Stimulated activated CD4-positive, alpha-beta T cell treated with anti-CD3 and anti-CD28 coated beads, TNF-alpha, amount 100 ng/mL, for 4 hours (primary cell): Measurements from ENCODE around the gene PHF14.
"Not testable (repeated sequence)": the region's sequence is repeated elsewhere in the genome, so short reads cannot be mapped to it uniquely, and the experiment has no call there.

Source experiments
- DNase-seq, 3 experiments: peaks; one replicate each; pipeline ENCODE4 v3.0.0-alpha.2; 2020; ENCODE audit warnings: low read depth in 3 of 3

PHF14 gene

DNA sequence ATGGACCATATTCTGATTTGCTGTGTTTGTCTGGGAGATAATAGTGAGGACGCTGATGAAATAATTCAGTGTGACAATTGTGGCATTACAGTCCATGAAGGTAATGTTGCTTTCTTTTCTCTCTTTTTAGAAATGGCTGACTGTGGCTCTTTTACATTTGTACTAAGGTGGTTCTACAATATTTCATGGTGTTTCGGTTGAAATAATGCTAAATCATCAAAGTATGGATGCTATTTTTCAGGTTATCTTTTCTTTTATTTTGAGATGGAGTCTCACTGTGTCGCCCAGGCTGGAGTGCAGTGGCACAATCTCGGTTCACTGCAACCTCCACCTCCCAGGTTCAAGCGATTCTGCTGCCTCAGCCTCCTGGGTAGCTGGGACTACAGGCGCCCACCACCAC, 17.1 kb downstream of the PHF14 start:
- not testable (repeated sequence) for DNase-seq

DNA sequence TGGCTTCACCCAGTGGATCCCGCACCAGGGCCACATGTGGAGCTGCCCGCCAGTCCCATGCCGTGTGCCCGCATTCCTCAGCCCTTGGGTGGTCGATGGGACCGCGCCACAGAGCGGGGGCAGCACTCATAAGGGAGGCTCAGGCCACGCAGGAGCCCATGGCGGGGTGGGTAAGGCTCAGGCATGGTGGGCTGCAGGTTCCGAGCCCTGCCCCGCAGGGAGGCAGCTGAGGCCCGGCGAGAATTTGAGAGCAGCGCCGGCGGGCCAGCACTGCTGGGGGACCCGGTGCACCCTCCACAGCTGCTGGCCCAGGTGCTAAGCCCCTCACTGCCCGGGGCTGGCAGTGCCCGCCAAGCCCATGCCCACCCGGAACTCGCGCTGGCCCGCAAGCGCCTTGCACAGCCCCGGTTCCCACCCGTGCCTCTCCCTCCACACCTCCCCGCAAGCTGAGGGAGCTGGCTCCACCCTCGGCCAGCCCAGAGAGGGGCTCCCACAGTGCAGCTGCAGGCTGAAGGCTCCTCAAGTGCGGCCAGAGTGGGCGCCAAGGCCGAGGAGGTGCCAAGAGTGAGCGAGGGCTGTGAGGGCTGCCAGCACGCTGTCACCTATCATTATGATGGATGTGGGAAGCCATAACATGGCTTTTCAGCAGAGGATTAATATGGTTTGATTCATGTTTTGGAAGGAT, 22.0 kb downstream of the PHF14 start:
- not testable (repeated sequence) for DNase-seq

DNA sequence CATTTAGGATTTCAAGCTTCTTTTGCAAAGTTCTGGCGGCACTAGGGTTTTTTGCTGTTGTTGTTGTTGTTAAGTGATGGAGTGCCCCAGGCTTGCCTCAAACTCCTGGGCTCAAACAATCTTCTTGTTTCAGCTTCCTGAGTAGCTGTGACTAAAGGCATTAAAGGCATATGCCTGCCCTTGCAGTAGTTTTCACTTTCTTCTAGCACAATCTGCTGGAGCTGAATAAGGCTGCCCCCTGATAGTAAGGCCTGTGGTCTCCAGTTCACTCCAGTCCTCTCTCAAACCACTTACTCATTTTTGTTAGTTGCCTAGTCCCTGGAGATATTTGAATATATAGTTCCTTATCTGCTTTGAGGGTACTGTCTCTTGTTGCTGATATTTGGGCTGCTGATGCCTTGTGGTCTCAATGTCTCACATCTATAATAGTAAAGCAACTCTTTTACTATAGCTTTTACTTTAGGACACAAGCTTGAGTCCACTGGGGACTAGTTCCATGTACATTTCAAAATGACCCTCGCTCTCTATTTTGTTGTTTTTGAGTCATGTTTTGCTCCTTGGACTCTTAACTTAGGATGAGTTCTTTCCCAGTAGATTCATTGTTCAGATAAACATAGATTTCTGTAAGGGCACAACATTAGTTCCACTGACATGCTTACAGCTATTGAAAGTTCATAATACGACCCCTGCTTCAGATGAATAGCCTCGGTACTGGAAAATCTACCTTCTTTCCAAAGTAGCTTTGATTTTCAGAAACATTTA, 25.5 kb downstream of the PHF14 start:
- no peak for DNase-seq

DNA sequence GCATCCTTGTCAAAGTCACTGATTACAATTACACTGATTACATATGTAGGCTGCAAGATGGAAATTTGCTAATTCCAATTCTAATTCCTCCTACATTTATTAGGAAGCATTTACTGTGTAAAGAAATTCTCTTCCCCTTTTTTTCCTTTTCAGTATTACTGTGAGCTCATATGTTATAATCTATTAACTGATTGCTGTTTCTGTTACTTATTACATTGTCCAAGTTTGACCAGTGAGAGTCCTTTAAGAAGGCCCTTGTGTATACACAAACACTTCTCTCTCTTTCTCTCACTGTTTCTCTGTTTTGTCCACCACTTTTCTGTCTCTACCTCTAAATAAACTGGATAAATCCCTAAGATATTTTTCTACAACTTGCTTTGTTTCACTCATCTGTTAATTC, 31.5 kb downstream of the PHF14 start:
- DNase-seq: no peak

DNA sequence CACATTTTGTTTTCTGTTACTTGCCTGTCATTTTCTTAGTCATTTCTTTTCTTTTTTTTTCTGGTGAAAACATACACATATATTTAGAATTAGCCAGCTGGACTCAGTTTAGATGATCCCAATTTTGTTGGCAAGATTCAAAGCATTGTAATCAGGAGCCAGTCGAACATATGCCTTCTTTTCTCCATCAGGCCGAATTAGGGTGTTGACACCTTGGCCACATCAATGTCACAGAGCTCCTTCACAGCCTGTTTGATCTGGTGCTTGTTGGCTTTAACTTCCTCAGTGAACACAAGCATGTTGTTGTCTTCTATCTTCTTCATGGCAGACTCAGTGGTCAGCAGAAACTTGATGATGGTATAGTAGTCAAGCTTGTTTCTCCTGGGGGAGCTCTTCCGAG, 32.6 kb downstream of the PHF14 start:
- no peak for DNase-seq

DNA sequence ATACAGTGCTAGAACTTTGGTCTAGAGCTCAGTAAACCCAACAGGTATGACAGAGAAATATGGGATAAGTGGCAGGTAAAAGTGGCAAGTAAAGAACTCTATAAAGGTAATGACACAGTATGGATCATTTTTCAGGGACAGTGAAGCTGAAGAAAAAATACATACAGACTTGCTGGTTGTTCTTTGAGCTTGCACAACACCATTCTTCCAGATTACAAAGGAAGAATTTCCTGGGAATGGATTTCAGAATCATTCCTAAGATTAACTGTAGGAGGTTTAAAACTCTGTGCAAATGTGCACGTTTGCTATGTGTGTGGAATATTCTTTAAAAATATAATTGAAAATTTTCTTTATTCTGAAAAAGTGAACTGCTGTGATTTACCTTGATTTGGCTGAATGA, 36.0 kb downstream of the PHF14 start:
- no peak for DNase-seq

DNA sequence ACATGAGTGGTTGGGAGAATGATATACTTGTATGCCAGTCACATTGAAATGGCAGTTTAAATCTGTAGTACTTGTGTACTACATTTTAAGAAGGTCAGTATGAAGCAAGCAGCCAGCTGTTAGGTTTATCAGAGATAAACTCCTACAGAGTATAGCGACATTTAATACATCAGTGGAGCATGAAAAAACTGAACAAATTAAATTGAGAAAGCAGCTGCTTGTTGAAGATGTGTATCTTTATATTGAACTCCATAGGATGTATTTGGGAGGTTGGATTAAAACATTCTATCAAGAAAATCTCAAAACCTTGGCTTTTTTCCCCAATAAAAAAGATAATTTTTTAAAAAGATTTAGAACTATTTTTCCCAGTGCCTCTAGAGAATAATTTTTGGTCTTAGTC, 47.8 kb downstream of the PHF14 start:
- DNase-seq: no peak

DNA sequence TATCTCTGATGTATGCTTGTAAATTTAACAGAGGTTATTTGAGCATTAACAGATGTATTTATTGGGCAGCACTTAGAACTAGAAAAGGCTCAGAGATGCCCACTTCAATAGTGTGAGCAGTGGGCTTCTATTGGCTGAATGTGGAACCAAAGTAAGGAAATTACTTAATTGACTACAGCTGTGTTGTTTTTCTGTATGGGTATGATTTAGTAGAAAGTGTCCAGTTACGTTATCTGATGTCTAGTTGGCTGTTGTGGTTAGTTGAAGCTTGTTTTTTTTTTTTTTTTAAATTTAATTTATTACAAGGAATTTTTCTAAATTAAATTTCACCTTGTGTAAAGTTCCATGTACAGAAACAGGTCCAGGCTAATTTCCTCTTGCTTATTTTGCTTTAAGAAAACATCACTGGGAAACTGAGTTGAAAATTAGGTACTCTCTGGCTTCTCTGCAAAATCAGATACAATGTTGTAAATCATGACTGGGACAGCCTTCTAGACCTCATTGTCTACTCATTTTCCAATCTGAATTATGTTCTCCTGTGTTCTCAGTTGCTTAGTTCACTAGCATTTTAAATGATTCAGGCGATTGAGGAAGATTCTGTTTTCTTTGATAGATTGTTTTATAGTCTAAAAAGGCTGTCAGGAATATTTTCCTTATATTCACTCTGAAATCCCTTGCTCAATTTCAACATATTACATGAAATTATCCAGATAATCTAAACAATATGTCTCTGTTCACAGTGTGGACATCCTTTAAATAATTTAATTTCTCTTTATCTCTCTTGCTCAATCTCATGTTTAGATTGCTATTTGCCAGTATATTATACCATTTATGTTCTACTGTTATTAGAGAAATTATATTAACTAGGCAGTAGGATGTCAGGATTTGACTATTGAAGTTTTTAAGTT, 53.0 kb downstream of the PHF14 start:
- DNase-seq: no peak

DNA sequence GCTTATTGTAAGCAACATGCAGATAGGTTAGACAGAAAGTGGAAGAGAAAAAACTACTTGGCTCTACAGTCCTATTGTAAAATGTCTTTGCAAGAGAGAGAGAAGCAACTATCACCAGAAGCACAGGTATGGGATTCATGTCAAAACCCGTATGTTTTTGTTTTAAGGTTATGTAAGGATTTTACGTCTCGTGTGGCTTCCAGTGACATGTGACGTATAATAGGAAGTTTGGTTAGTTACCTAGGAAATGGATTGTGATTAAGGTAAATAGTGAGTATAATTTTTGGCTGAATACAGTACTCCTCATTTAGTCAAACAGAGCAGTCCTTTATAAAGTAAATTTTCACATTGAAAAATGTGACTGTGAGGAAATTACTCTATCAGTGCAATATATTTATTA, 62.0 kb downstream of the PHF14 start:
- no peak for DNase-seq

DNA sequence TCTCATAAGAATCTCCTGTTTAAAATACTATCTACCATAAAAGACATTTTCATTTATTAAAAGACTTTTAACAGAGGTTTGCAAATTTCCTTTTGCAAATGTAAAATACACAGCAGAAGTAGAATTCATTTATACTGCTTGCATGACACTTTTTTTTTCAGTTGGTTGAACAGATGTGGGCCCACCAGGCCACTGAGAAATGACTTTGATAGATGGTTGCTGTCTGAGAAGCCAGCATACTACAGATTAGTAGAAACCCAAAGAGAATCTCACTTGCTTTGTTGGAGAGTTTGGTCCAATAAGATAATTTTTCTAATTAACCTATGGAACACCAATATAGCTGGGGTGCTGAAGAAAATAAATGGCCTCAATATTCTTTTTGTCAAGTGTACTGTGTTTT, 66.3 kb downstream of the PHF14 start:
- DNase-seq: no peak

DNA sequence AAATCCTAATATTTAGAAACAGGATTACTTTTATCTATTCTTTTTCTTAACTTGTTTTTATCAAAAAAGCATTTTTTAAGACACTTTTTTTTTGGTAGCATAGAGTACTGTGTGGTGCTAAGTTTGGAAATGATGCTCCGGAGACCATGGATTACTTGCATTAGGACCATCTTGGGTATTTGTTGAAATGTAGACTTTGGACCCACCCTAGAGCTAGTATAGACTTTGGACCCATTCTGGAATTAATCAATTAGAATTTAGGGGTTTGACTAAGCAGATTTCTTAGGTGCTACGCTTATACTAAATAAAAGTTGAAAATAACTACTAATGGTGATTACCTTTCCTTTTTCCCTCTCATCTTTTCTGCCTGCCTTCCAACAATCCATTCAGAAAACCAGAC, 80.4 kb downstream of the PHF14 start:
- no peak for DNase-seq

DNA sequence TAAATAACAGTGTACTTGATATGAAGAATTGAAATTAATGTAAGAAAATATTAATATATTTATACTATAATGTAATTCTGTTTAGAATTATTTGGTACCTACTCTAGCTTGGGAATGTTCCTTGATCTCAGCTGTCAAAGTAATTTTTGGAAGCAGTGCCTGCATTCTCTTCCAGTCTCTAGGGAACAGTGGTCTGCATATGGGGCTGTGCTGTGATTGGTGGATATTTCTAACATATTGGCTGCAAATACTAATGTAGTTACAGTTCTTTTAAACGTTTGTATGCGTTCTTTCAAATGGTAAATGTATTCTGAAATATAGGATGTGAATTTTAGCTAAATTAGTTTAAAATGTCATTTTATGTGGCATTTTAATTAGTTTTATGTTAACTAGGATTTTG, 87.2 kb downstream of the PHF14 start:
- no peak for DNase-seq

DNA sequence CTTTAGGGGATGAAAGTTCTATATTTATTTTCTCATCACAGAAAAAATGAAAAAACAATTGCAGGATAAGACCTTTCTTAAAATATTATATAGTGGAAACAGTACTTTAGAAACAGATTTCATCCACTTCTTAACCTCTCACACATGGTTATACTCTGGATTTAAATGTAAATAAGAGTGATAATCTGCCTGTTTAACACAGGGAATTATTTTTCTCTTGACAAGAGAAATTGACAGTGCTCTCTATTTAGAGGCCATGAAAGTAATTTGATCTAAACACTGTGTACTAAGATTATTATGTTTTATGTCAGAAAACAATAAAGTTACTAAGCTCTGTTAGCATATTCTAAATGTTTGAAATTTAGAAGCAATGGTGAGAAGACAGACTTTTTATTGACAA, 88.4 kb downstream of the PHF14 start:
- DNase-seq: no peak

DNA sequence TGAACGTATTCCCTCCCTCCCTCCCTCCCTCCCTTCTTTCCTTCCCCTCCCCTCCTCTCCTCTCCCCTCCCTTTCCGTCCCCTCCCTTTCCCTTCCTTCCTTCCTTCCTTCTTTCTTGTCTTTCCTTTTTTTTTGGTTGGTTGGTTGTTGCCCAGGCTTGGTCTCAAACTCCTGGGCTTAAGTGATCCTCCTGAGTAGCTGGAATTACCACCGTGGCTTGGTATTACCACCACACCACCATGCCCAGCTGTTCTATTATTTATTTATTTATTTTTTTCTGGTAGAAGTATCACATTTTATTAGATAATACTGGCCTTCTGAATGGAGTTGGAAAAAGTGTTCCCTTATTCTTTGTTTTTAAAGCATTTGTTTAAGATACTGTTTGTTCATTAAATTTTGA, 95.9 kb downstream of the PHF14 start:
- no peak for DNase-seq

DNA sequence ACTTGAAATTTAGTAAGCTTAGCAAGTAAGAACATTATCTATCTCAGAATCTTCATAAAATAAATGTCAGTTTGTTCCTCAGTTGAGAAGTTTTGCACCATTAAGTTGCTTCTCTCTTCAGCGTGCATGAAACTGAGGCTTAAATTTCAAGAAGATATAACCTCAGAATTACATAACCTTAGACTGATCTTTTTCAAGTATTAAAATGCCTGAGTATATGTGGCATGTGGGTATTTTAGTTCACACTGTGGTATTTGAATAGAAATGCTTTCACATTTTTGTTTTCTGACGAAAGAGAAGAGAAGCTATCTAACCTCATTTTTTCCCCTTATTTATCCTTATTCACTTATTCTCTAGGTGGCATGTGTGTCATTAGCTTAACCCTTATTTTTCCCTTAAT, 104.1 kb downstream of the PHF14 start:
- no peak for DNase-seq

DNA sequence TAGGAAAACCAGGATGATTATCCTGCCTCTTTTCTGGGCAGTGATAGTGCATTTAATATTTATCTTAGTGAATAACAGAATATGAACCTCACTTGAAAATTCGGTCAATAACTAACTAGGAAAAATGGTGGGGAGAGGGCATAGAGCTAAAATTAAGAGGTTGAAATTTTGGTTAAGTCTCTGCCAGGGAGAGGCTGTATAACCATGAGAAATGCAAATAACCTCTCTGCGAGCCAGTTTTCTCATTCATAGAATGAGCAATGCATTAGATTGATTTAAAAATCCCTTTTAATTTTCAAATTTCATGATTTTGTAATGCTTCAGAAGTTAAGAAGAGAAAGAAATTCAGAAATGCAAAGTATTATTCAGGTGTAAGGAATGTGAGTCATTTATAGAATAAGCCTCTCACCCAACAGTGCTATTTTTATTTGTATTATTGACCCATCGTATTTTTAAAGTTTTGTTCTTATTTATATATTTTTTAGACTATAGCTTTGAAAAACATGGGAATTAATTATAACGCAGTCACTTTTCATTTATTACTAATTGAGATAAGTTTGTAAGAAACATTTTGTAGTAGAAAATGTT, 104.7 kb downstream of the PHF14 start:
- no peak for DNase-seq

DNA sequence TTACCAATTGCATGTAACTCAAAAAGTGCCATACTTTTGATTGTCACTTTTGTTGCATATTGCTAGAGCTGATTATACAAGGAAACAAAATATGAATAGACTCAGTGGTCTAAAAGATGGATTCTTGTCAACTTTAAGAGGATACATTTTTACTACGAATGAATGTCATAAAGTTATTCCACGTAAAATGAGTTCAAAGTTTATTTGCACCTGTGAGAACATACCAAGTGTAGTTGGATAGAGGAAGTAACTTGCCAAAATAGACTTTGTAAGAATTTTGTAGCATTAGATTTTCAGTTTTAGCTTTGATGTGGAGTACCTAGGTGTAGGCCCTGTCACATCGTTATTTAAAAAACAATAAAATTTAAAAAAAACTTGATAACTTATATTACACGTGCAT, 106.2 kb downstream of the PHF14 start:
- DNase-seq: no peak

DNA sequence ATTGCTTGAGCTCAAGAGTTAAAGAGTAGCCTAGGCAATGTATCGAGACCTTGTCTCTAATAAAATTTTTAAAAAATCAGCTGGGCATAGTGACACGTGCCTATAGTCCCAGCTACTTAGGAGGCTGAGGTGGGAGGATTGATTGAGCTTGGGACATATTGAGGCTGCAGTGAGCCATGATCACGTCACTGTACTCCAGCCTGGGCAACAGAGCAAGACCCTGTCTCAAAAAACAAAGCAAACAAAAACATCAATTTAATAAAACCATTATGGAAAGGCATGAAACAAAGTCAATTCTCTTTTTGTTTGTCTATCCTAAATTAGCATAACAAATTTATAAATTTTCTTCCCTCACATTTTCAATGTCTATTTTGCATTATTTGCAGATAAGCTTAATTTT, 108.4 kb downstream of the PHF14 start:
- no peak for DNase-seq

DNA sequence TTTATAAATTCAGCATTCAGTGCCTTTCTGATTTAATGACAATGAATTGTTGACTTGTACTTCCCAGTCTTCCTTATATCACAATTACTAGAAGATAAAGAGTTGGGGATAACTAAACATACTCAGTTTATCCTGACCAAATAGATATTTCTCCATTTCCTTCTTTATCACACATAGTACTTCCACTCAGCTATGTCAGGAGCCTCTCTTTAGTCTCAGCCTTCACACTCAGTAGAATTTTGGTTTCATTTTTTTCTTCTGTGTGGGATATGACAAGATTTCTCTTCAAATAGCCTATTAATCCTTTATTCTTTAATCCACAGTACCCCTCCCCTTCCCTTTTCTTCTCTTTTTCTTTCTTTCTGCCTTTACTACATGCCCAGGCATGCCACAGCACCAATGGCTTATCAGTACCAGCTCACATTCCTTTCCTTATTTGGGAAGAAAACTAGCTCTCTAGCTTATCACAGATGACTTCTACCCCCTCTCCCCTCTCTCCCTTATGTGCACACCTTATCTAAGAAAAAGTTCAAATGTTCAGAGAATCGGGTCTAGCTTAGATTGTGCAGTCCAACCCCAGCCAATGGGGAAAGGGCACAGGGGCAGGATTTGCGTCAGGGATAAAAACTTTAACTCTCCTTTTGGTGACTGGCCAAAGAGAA, 109.0 kb downstream of the PHF14 start:
- DNase-seq: no peak

DNA sequence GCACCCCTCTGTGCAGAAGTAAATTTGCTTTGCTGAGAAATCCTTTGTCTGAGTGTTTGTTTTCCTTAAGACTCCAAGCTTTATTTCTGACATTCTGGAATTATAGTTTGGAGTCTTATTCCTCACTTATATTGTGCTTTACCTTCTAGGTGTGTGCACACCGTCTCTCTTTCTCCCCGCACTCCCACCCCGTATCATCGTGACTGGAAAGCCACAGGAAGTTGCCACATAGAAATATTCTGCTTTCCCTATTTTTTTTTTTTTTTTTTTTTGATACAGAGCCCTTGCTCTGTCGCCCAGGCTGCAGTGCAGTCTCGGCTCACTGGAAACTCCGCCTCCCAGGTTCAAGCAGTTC, 109.5 kb downstream of the PHF14 start:
- no peak for DNase-seq

DNA sequence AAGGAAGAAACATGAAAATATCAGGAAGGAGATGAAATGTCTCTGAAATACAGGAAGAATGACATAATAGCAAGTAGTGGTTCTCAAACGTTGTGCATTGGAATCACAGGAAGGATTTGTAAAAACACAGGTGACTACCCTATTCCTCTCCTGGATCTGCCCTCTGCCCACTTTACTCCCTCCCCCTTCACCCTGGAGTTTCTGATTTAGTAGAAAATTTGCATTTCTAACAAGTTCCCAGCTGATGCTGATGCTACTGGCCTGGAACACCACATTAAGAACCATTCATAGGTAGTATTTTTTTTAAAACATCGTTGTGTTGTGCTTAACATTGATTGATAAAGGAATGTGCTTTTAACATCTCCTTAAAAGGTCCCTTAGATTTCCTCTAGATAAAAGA, 130.9 kb downstream of the PHF14 start:
- DNase-seq: no peak

DNA sequence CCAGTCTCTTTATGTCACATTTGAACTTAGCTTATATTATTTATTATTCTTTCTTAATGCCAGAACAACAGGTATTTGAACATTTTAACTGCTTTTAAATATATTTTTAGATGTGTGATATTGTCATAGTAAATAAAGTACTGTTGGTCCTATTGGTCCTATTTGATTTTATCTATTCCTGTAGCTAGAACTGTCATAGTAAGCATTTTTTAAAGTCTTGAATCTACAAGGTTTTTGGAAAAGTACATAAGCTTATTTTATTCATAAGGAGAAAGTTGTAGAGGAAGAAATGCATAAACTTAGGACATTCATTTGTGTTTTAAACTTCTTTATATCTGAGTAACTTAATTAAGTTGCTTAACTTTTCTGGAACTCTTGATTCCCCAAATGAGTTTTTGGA, 136.0 kb downstream of the PHF14 start:
- no peak for DNase-seq
